ENCODE measurements around the gene CTTNBP2NL.

The CTTNBP2NL gene, protein sequence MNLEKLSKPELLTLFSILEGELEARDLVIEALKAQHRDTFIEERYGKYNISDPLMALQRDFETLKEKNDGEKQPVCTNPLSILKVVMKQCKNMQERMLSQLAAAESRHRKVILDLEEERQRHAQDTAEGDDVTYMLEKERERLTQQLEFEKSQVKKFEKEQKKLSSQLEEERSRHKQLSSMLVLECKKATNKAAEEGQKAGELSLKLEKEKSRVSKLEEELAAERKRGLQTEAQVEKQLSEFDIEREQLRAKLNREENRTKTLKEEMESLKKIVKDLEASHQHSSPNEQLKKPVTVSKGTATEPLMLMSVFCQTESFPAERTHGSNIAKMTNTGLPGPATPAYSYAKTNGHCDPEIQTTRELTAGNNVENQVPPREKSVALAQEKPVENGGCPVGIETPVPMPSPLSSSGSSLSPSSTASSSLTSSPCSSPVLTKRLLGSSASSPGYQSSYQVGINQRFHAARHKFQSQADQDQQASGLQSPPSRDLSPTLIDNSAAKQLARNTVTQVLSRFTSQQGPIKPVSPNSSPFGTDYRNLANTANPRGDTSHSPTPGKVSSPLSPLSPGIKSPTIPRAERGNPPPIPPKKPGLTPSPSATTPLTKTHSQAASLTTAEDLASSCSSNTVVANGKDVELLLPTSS

DNA sequence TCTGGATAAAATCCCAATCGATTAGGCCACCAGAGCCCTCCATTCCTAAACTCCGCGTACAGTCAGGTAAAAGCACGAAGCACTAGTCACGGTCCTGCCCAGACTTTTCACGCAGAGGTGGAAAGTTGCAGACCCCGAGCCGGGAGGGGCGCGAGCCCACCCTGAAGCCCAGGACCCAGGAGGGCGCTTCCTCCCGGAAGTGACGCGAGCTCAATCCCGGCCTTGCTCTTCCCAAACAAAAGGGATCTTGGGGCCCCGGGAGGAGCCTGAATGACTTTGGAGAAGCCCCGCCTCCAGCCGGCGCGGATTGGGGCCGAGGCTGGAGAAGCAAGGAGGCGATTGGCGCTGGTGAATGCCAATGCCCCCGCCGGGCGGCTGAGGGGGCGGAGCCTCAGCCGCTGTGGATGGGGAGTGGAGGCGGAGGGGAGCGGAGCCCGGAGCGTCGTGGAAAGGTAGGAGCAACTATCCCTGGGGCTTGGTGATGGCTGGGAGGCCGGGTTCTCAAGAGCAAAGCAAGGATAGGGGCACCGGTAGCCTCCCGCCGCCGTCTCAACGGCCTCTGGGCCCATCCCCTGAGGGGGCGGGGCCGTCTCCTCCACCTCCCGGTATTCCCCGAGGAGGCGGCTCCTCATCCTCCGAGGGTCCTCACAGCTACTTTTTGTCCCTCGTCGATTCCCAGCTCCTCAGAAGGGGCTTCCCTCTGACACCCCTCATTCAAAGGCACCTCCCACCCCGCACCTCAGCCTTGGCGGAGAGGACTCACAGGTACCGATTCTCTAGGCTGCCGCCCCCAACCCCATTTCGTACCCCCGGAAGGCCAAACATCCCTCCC, at the start of gene CTTNBP2NL:
Gene CTTNBP2NL (plus strand): TSS at position 394 of the 832 bp plus-strand sequence. CDS start 19,952 bp downstream, outside the sequence.
- H3K27ac ChIP-seq (ENCODE audit: low read depth in 2 of 2, low read length in 2 of 2) = peak within 1 kb of the TSS; percentile 95 to 99
- no peaks in the 10 kb centered on the region for H3K36me3 ChIP-seq (ENCODE audit: control insufficient read depth in 2 of 2, insufficient read depth in 2 of 2, low read length in 2 of 2)
- no peaks in the 10 kb centered on the region for H3K9me3 ChIP-seq (ENCODE audit: control insufficient read depth in 2 of 2, low read length in 2 of 2)
- H3K4me3 ChIP-seq (ENCODE audit: low read length in 2 of 2) = peak within 1 kb of the TSS; percentile 91 to 97
- H3K4me1 ChIP-seq (ENCODE audit: control insufficient read depth in 2 of 2, insufficient read depth in 2 of 2, low read length in 2 of 2) = peaks cover 42 to 46% of the 10 kb centered on the region in 2 donors
- no peaks in the 10 kb centered on the region for H3K27me3 ChIP-seq (ENCODE audit: control insufficient read depth in 2 of 2, insufficient read depth in 2 of 2, low read length in 2 of 2)
- H3K9ac ChIP-seq (ENCODE audit: low read depth in 1 of 2, low read length in 2 of 2) = peak within 1 kb of the TSS; percentile 99

DNA sequence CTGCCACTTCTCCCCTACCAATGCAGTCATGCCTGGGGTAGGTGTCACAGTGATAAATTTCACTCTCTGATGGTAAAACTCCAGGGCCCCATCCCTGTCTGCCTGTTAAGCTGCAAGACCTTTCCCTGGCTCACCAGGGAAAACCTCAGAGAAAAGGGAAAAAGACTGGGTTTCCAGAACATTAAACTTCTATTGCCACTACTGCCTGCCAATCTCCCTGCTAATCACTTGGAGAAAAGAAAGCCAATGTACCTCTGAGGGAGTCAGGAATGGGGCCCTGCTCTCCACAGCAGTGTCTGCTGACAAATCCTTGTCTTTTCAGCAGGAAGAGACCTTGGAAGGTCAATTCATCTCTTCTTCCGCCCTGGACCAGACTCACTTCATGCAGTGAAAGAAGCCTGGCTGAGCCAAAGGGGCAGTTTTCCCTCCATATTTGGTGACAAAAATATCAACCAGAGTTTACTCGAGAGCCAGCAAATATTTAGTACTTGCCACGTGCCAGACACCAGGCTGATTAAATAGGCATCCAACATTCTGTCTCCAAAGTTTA, 49.1 kb upstream of the CTTNBP2NL start:
- Histone ChIP-seq H3K27me3 (ENCODE audit: control insufficient read depth in 2 of 2, insufficient read depth in 2 of 2, low read length in 2 of 2) (no peaks in the 10 kb centered on the region), H3K4me1 (ENCODE audit: control insufficient read depth in 2 of 2, insufficient read depth in 2 of 2, low read length in 2 of 2) (no peaks in the 10 kb centered on the region), H3K9ac (ENCODE audit: low read depth in 1 of 2, low read length in 2 of 2) (no peak overlapping the region), H3K9me3 (ENCODE audit: control insufficient read depth in 2 of 2, low read length in 2 of 2) (peaks cover 0 to 2% of the 10 kb centered on the region in 2 donors), H3K27ac (ENCODE audit: low read depth in 2 of 2, low read length in 2 of 2) (no peak overlapping the region), H3K4me3 (ENCODE audit: low read length in 2 of 2) (no peak overlapping the region), H3K36me3 (ENCODE audit: control insufficient read depth in 2 of 2, insufficient read depth in 2 of 2, low read length in 2 of 2) (no peaks in the 10 kb centered on the region)

DNA sequence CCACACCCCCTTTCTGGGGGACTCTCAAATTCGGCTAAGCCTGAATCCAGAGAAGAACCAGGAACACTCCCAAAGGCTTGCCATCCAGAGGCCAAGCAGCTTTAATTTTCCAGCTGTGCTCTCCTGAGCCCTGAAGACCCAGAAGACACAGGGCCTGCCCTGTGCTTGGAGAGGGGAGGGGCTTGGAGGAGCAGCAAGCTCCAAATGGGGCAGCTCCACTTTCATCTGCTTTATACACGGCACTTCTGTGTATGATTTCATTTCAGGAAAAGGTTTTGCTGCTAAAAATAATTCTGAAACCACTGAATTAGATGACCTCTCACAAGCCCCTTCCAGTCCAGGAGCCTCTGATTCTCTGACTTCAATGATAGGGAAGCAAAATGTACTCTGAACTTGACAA, 39.2 kb upstream of the CTTNBP2NL start:
- Histone ChIP-seq H3K36me3 (ENCODE audit: control insufficient read depth in 2 of 2, insufficient read depth in 2 of 2, low read length in 2 of 2) (no peaks in the 10 kb centered on the region), H3K9me3 (ENCODE audit: control insufficient read depth in 2 of 2, low read length in 2 of 2) (no peaks in the 10 kb centered on the region), H3K4me1 (ENCODE audit: control insufficient read depth in 2 of 2, insufficient read depth in 2 of 2, low read length in 2 of 2) (peaks cover 9 to 24% of the 10 kb centered on the region in 2 donors), H3K27me3 (ENCODE audit: control insufficient read depth in 2 of 2, insufficient read depth in 2 of 2, low read length in 2 of 2) (no peaks in the 10 kb centered on the region), H3K27ac (ENCODE audit: low read depth in 2 of 2, low read length in 2 of 2) (peak overlapping the region; percentile 18 to 51), H3K9ac (ENCODE audit: low read depth in 1 of 2, low read length in 2 of 2) (no peak overlapping the region), H3K4me3 (ENCODE audit: low read length in 2 of 2) (no peak overlapping the region)

DNA sequence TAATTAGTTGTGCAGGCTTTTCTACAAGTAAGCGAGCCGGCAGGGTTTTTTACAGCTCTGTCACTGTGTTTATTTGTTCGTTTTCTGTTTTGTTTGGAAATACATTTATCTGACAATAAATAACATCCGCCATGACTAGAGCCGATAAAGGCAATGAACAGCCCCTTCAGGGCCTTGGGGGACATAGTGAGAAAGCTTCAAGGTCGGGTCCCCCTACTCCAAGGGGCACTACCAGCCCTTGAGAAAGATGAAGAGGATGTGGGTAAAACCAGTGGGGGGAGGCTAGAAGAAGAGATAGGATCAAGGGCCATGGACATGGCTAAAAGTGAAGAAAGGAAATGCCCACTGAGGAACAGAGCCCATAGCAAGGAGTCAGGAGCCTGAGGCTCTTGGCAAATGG, 38.5 kb upstream of the CTTNBP2NL start:
- no peak overlapping the region for H3K4me3 ChIP-seq (ENCODE audit: low read length in 2 of 2)
- H3K27me3 ChIP-seq (ENCODE audit: control insufficient read depth in 2 of 2, insufficient read depth in 2 of 2, low read length in 2 of 2) = no peaks in the 10 kb centered on the region
- H3K27ac ChIP-seq (ENCODE audit: low read depth in 2 of 2, low read length in 2 of 2) = peak overlapping the region in 1 of 2 donors; percentile 30
- no peaks in the 10 kb centered on the region for H3K36me3 ChIP-seq (ENCODE audit: control insufficient read depth in 2 of 2, insufficient read depth in 2 of 2, low read length in 2 of 2)
- no peaks in the 10 kb centered on the region for H3K9me3 ChIP-seq (ENCODE audit: control insufficient read depth in 2 of 2, low read length in 2 of 2)
- peaks cover 9 to 24% of the 10 kb centered on the region in 2 donors for H3K4me1 ChIP-seq (ENCODE audit: control insufficient read depth in 2 of 2, insufficient read depth in 2 of 2, low read length in 2 of 2)
- H3K9ac ChIP-seq (ENCODE audit: low read depth in 1 of 2, low read length in 2 of 2) = no peak overlapping the region

DNA sequence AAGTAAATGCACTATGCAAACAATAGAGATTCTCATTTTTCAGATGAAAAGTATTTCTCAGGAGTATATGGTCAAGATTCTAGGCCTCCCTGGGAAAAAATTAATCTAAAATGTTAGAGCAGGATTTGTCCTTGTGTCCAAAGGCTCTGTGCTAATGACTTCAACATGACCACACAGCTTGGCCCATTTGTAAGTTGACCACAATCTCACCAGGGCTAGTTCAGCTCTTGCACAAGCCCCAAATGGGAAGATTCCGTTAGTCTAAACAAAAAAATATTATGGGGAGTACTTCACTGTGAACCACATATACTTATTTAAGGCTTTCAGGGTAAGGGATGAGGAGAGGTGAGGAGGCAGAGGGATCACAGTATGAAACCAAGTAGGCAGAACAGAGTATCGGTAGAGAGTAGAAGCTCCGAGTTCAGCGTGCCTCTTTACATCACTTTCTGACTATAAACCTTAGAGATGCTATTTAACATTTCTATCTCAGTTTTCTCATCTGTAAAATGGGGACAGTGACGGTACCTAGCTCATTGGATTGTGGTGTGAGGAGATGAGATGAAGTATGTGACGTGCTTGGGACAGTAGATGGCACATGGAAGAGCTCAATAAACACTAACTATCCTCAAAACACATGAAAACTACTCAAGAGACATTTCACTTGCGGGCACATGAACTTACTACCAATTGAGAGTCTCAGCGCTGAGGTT, 37.8 kb upstream of the CTTNBP2NL start:
- peaks cover 9 to 24% of the 10 kb centered on the region in 2 donors for H3K4me1 ChIP-seq (ENCODE audit: control insufficient read depth in 2 of 2, insufficient read depth in 2 of 2, low read length in 2 of 2)
- H3K36me3 ChIP-seq (ENCODE audit: control insufficient read depth in 2 of 2, insufficient read depth in 2 of 2, low read length in 2 of 2) = no peaks in the 10 kb centered on the region
- no peak overlapping the region for H3K9ac ChIP-seq (ENCODE audit: low read depth in 1 of 2, low read length in 2 of 2)
- peak overlapping the region; percentile 86 to 87 for H3K27ac ChIP-seq (ENCODE audit: low read depth in 2 of 2, low read length in 2 of 2)
- no peaks in the 10 kb centered on the region for H3K27me3 ChIP-seq (ENCODE audit: control insufficient read depth in 2 of 2, insufficient read depth in 2 of 2, low read length in 2 of 2)
- peak overlapping the region in 1 of 2 donors; percentile 26 for H3K4me3 ChIP-seq (ENCODE audit: low read length in 2 of 2)
- H3K9me3 ChIP-seq (ENCODE audit: control insufficient read depth in 2 of 2, low read length in 2 of 2) = no peaks in the 10 kb centered on the region

DNA sequence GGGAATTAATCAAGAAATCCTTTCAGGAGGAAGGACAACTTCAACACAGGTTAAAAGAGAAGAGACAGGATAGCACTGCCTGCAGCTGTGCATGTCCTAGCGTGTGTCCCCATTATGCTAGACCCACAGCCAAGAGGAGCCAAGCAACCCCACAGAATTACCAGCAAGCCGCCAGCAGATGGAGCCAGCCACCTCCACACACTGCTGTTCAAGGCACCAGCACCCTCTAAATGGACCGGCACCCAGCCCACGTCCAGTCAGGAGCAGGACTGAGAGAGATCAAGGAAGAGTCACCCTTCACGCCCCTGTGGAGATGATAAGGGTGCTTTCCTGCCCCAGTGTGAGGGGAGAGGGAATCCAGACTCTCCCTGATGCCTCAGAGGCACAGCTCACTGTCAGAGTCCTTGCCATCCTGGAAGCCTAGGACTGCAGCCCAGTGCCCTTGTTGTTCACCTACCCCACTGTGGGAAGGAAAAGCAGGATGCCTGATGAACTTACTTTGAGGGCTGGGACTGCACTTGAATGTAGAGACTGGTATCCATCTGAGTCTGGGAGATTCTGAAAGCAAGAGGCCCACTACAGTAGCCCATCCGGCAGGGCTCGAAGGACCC, 37.1 kb upstream of the CTTNBP2NL start:
- H3K4me3 ChIP-seq (ENCODE audit: low read length in 2 of 2) = peak overlapping the region in 1 of 2 donors; percentile 26
- no peaks in the 10 kb centered on the region for H3K9me3 ChIP-seq (ENCODE audit: control insufficient read depth in 2 of 2, low read length in 2 of 2)
- peak overlapping the region in 1 of 2 donors; percentile 37 for H3K9ac ChIP-seq (ENCODE audit: low read depth in 1 of 2, low read length in 2 of 2)
- H3K27ac ChIP-seq (ENCODE audit: low read depth in 2 of 2, low read length in 2 of 2) = peak overlapping the region; percentile 86 to 87
- H3K27me3 ChIP-seq (ENCODE audit: control insufficient read depth in 2 of 2, insufficient read depth in 2 of 2, low read length in 2 of 2) = no peaks in the 10 kb centered on the region
- H3K36me3 ChIP-seq (ENCODE audit: control insufficient read depth in 2 of 2, insufficient read depth in 2 of 2, low read length in 2 of 2) = no peaks in the 10 kb centered on the region
- H3K4me1 ChIP-seq (ENCODE audit: control insufficient read depth in 2 of 2, insufficient read depth in 2 of 2, low read length in 2 of 2) = peaks cover 9 to 24% of the 10 kb centered on the region in 2 donors

DNA sequence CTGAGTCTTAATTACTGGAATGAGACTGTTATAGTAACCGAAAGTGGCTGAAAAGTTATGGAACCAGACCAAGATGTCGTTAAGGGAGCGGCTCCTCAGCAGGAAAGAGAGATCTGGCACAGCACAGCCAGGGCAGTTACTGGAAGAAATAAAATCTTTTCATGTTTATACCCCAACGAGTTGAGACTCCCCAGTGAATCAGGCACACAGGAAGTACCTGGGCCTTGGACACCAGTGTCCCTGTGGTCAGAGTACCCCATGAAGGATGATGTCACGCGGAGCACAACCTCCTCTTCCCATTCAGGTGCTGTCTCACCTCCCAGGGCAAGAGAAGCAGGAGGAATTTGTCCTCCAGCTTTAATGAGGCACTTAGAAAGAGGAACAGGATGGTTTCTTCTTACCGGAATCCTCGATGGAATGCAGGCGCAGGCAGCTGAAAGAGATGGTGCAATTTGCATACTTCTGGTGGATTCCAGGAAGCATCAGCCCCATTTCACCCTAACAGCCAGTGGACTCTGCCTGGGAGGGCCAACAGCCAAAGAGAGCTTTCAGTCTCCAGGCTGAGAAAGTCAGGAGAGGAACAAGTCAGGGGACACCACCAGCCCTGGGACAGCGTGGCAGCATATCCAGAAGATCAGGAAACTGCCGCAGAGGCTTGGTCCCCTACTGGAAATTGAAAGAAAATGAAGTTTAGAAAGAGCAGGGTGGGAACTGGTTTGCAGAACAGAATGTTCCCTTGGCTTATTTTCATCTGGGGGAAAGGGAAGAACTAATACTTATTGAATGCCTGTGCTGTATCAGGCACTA, 35.9 kb upstream of the CTTNBP2NL start:
- Histone ChIP-seq H3K36me3 (ENCODE audit: control insufficient read depth in 2 of 2, insufficient read depth in 2 of 2, low read length in 2 of 2) (no peaks in the 10 kb centered on the region), H3K27ac (ENCODE audit: low read depth in 2 of 2, low read length in 2 of 2) (peak overlapping the region; percentile 86 to 87), H3K9me3 (ENCODE audit: control insufficient read depth in 2 of 2, low read length in 2 of 2) (no peaks in the 10 kb centered on the region), H3K4me3 (ENCODE audit: low read length in 2 of 2) (peak overlapping the region; percentile 59 to 61), H3K9ac (ENCODE audit: low read depth in 1 of 2, low read length in 2 of 2) (peak overlapping the region; percentile 19 to 37), H3K4me1 (ENCODE audit: control insufficient read depth in 2 of 2, insufficient read depth in 2 of 2, low read length in 2 of 2) (peaks cover 9 to 24% of the 10 kb centered on the region in 2 donors), H3K27me3 (ENCODE audit: control insufficient read depth in 2 of 2, insufficient read depth in 2 of 2, low read length in 2 of 2) (no peaks in the 10 kb centered on the region)

DNA sequence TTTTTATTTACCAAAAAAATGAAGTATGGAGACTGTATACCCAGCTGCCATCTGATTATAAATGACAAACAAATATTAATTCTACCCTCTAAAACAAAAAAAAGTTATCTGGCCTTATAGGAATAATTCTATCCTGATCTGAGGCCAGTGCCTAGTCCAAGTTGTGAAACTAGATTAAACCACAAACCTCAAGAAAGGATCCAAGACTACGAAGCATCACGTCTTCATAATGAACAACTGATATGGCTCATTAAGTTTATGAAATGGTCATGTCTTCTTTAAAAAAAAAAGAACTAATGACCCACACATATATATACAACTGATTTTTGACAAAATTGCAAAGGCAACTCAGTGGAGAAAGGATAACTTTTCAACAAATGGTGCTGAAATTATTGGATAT, 32.4 kb upstream of the CTTNBP2NL start:
- Histone ChIP-seq H3K4me1 (ENCODE audit: control insufficient read depth in 2 of 2, insufficient read depth in 2 of 2, low read length in 2 of 2) (peaks cover 9 to 24% of the 10 kb centered on the region in 2 donors), H3K36me3 (ENCODE audit: control insufficient read depth in 2 of 2, insufficient read depth in 2 of 2, low read length in 2 of 2) (no peaks in the 10 kb centered on the region), H3K4me3 (ENCODE audit: low read length in 2 of 2) (no peak overlapping the region), H3K27ac (ENCODE audit: low read depth in 2 of 2, low read length in 2 of 2) (no peak overlapping the region), H3K9me3 (ENCODE audit: control insufficient read depth in 2 of 2, low read length in 2 of 2) (no peaks in the 10 kb centered on the region), H3K9ac (ENCODE audit: low read depth in 1 of 2, low read length in 2 of 2) (no peak overlapping the region), H3K27me3 (ENCODE audit: control insufficient read depth in 2 of 2, insufficient read depth in 2 of 2, low read length in 2 of 2) (no peaks in the 10 kb centered on the region)
